Stimulated activated CD4-positive, alpha-beta T cell treated with anti-CD3 and anti-CD28 coated beads, Interleukin-2, amount 100 ng/mL, for 24 hours (primary cell): ENCODE data around the gene HIVEP3.

ENCODE experiments used
- DNase-seq, 2 donors: peaks; one replicate each; pipeline ENCODE4 v3.0.0-alpha.2; 2020

The HIVEP3 gene

GRCh38 chr1:41779360-41779759, 139.4 kb downstream of the HIVEP3 start:
- DNase-seq, result no peak

DNA sequence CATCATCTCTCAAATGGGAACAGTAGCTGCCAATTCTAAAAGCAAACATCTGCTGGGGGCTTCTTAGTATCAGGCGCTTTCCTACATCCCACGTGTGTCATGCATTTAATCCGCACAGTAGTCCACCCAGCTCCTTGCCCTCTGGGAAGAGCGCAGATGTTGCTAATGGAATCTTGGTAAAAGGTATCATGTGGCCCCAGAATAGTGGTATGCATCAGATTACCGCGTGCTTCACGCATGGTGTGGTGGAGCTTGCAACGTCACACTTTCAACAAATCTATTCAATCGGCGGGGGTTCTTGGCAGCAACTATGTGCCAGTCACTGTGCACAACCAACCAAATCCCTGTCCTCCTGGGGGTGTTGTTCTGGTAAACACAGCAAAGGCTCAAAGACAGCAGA, 141.0 kb downstream of the HIVEP3 start:
- DNase-seq, result no peak

DNA sequence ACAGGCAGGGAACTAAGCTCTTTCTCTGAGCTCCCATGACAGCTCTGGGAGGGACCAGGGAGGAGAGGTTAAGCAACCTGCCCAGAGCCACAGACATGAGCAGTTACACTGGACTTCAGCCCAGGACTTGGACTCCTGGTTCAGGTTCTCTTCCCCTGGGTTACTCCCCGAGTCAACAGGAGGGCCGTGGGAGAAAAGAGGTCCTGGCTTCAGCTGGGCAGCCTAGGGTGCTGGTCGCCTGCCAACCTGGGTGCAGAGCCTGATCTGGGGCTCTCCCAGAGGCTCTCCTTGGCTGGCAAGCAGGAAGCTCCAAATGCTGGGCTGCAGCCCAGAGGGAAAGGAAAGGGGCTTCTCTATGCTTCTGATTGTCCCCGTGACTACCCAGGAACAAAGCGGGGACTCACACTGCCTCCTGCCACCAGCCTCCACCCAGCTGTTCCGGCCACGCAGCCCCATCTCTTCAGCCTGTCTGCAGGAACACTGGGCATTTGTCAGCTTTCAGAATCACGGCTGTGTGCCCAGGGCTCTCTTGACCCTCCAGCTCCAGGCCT, 141.8 kb downstream of the HIVEP3 start:
- DNase-seq, result no peak

- no peak for DNase-seq
Measured at GRCh38 chr1:41775956-41776585, 142.7 kb downstream of the HIVEP3 start.

DNA sequence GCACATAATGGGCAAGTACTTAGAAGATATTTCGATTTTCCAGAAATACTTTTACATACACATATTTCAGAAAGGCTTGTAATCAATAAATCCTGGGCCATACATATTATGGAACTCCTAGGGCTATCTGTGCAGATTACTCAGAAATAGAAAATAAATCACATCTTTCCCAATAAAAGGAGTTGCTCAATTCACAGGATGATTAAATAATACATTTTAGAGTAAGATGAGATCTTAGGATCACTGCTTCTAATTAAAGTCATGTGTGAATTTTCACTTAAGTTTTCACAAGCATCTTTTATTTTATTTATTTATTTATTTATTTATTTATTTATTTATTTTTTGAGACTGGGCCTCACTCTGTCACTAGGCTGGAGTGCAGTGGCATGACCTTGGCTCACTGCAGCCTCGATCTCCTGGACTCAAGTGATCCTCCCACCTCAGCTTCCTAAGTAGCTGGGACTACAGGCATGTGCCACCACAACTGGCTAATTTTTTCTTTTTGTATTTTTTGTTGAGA, 144.2 kb downstream of the HIVEP3 start:
- no peak for DNase-seq

DNA sequence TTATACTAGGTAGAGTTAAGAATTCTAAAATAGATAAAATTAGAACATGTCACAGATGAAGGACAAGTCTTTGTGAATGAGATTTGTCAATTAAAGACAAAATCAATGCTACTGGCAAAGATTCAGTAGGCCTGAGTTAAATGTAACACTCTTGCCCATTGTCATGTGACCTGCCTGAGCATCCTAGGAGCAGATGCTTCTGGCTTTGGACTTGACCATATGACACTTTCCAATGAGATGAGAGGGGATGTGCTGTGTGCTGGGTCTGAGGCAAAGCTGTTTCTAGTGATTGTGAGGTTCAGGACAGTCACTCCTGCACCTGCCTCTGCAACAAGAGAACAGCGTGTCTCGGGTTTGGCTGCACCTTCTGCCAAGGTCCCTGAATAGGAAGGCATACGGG, 144.9 kb downstream of the HIVEP3 start:
- DNase-seq, result no peak

- DNase-seq, result no peak
Measured at GRCh38 chr1:41773144-41773591, 145.6 kb downstream of the HIVEP3 start.

- DNase-seq, result no peak
Measured at GRCh38 chr1:41769068-41769467, 149.7 kb downstream of the HIVEP3 start.

DNA sequence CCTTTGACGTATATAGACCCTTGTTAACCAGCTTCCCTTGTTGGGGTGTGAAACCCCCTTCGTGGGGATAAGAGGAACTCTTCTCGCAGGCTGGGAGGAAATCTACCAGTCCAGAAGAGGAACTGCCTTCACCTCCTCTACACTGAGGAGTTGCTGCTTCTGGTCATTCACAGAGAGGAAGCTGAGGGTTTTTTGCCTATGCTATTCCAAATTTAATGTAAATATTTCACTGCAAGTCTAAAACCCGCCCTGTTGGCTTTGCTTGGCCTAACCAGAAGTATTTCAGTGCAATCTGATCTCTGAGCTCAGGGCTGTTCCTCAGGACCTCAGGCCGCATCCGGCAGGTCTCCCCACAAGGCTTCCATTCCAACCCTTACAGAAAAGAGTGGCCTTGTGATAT, 150.1 kb downstream of the HIVEP3 start:
- no peak for DNase-seq

DNA sequence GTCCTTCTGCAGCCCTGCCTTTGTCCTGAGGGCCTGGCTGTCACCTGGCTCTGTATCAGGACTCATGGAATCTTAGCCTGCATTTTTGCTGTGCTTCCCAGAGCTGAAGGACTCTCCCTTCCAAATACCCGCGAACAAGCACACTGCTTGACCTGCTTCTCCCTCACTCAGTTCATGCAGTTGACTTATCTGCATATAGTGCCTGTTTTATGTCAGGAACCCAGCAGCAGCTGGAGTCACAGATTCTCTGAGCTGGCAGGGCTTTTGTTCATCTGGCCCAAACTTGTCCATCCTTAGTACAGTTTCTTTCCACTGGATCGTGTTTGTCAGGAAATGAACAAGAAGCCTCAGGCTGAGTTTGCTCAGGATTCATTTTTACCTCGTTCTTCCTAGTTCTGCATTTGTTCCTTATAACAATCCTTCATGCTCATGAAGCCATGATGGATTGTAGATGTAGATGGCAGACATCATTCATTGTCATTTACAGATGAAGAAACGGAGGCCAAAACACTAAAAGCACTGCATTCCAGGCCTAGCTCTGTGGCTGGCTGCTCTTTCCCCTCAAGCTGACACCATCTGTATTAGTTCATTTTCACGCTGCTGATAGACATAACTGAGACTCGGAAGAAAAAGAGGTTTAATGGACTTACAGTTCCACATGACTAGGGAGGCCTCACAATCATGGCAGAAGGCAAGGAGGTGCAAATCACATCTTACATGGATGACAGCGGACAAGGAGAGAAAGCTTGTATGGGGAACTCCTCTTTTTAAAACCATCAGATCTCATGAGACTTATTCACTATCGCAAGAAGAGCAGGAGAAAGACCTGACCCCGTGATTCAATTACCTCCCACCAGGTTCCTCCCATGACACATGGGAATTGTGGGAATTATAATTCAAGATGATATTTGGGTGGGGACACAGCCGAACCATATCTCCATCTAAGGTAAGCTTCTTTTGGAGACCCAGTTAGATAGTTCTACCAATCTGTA, 150.9 kb downstream of the HIVEP3 start:
- no peak for DNase-seq

- DNase-seq, result no peak
Measured at GRCh38 chr1:41766546-41766945, 152.2 kb downstream of the HIVEP3 start.

DNA sequence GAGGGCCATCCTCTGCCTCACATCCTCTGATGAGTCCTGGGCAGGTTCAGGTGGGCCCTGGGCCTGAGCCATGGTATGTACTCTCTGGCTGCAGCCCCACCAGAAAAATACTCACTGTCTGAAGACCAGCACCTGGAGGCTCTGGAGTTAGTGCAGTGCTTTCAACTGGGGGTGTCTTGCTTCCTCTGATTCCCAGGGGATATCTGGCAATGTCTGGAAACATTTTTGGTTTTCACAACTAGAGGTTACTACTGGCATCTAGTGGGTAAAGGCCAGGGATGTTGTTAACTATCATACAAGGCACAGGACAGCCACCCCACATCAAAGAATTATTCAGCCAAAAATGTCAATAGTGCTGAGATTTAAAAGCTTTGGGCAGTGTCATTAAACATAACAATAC, 152.7 kb downstream of the HIVEP3 start:
- DNase-seq, result no peak

DNA sequence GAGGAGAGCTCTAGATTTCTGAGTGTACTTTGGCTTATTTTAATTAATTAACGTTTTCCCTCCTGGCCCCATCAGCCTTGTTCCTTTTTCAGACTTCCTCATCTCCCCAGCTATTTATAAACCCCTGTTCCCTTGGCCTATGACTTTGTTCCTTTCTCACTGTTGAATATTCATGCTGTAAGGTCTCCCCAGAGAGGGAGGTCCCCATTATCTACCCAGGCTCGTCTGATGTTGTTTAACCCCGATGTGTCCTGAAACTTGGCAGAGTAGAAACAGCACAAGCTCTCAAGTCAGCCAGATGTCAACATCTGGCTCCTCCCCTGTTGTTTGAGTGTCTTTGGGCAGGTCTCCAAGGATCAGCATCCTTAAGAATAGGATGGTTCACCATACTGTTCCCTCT, 153.6 kb downstream of the HIVEP3 start:
- DNase-seq, result no peak

DNA sequence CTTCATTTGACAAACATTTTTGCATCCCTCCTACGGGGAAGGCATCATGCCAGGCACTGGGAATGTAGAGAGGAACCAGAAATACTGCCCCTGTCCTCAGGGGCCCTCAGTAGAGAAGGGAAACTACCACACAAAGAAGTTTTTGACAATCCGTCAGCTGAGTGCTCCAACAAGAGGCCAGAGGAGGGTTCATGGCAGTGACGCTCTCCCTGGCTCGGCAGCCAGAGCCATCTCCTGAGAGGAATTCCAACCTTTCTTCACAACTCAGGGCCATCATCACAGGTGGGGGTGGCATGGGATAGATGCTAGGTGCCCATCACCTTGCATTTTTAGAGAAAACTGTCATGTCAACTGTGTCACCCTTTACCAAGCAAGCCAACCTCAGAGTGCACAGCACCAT, 154.1 kb downstream of the HIVEP3 start:
- no peak for DNase-seq

DNA sequence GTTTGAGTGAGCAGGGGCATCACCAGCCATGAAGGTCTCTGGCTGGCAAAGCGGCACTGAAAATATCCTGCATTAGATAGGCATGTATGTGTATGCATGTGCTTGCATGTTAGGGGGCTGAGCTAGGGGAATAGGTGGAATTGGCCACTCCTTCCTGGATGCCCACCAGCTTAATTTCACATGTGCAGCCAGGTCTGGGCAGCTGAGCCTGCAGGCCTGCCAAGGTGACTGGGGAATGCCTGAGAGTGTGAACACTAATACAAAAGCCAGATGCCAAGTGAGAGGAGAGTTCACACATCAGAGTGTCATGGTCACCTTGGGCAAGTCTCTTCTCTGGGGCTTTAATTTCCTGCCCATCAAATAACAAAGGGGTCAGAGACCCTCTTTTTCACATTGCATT, 155.9 kb downstream of the HIVEP3 start:
- no peak for DNase-seq

- DNase-seq, result no peak
Measured at GRCh38 chr1:41762251-41762650, 156.5 kb downstream of the HIVEP3 start.

GRCh38 chr1:41758904-41759548, 159.7 kb downstream of the HIVEP3 start:
- DNase-seq, result no peak

GRCh38 chr1:41758500-41758899, 160.2 kb downstream of the HIVEP3 start:
- DNase-seq, result no peak

- DNase-seq, result peak in 1 of 2 donors; percentile 56
Measured at GRCh38 chr1:41754540-41754939, 164.2 kb downstream of the HIVEP3 start.

DNA sequence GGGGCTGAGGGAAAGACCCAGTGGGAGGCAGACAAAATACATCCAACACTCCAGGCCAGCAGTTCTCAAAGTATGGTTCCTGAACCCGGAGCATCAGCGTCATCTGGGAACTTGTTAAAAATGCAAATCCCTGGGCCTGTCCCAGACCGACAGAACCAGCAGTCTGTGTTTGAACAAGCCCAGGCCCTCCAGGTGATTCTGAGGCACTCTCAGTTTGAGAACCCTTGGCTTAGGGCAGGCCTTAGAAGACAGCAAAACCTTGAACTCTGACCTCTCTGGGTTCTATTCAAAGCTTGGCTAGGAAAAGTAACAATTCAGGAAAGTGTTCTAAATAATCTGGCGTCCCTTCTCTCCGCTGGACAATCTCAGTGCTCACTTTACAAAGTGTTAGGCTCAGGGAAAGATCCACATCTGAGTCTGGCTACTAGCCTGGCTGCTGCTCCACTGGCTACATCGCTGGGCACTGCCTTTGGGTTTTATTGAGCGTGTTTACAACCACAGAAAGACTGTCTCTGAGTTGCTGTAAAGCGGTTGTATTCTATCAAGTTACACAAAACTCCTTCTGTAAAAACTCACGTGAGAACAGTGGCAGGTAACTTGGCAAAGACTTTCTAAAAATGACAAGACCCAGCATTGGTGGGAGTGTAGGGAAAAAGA, 166.1 kb downstream of the HIVEP3 start:
- no peak for DNase-seq

GRCh38 chr1:41751804-41752513, 166.8 kb downstream of the HIVEP3 start:
- no peak for DNase-seq
